ENCODE data around the gene CRKL. TPM values are rescaled to one million over a fixed set of nuclear protein-coding genes. Genes with fewer than 3 reads are reported as not detected.
"Not testable (repeated sequence)": the region's sequence is repeated elsewhere in the genome, so short reads cannot be mapped to it uniquely, and the experiment has no call there.

CRKL gene
- polyA plus RNA-seq, 1 of the 3 experiments (the other 2 are of a cell fraction), result 9.6 TPM

DNA sequence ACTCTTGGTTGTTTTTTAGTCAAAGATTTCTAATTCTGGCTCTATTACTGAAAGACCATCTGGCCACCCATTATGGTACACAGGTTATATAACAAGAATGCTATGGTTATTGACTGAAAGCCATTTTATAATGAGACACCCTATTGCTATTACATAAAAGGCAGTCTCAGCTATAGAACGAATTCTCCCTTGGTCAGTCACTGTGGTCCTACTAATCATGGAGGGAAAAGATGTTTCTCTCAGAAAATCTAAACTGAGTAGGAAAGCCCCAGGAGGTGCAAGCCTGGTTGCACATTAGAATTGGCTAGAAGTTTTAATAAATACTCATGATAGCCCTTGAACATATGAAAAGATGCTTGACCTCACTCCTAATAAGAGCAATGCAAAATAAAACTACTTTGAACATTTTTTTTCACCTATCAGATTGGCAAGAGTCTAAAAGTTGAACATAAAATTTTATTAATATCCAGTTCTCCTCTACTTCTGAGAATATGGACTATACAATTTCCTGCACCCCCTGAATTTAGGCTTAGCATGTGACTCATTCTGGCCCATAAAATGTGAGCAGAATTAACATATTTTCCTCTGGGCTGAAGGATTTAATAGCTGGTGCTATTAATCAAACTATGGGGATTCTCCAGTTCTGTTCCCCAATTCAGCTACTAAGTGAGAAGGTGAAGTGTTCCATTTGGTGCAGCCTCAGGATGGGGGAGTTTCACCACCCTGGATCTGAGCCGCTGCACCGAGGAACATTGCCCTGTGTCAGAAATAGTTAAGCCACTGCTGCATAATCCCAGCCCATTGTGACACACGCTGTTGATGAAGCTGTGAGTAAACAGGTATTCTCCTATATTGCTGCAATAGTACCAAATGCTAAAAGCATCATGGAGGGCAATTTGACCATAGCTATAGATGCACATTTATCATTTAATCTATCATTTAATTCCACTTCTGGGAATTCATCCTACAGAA lies 11.5 kb upstream of the CRKL start:
- no peaks in the 10 kb centered on the region for H3K79me2 ChIP-seq (ENCODE audit: insufficient read depth)
- H4K20me1 ChIP-seq (ENCODE audit: insufficient read depth), result no peaks in the 10 kb centered on the region
- no peaks in the 10 kb centered on the region for H3K9me2 ChIP-seq
- no peak overlapping the region for H2AFZ ChIP-seq (ENCODE audit: low read depth)
- WGBS (ENCODE audit: low lambda C conversion rate), result 90% methylated on average over 3 of the region's 4 CpGs
- no peak overlapping the region for H3K27ac ChIP-seq (ENCODE audit: low read depth in 2 of 2, low read length in 1 of 2)
- peaks cover 0 to 5% of the 10 kb centered on the region in 2 experiments; a peak in 2 of 4 replicates for H3K4me1 ChIP-seq (ENCODE audit: control insufficient read depth in 1 of 2, insufficient read depth in 2 of 2, low read depth in 1 of 2, low read length in 1 of 2)
- no peaks in the 10 kb centered on the region for H3K36me3 ChIP-seq (replicated peaks in 1 of 2; ENCODE audit: control insufficient read depth in 1 of 2, insufficient read depth in 2 of 2, low read length in 1 of 2)
- DNase-seq, result no peak
- no peak overlapping the region for H3K4me2 ChIP-seq
- no peak overlapping the region for H3K4me3 ChIP-seq (ENCODE audit: low read depth in 2 of 2, low read length in 1 of 2)
- ChIA-PET POLR2A (interaction anchor here (1.1 kb wide), 1 partner anchor 12 kb away, joined by 3 read pairs; the partner anchor contains the start of gene CRKL), CTCF (interaction anchor here (1.5 kb wide), 1 partner anchor 54 kb away, joined by 3 read pairs; no protein-coding TSS in a partner anchor)
- H3K9me3 ChIP-seq, result no peaks in the 10 kb centered on the region
- no peak overlapping the region for H3K9ac ChIP-seq
- TF ChIP-seq EZH2phosphoT487 (IDR thresholded peaks at IDR 0.05; ENCODE audit: borderline replicate concordance, low read depth), result no peak
- no peak for TF ChIP-seq YY1 (IDR thresholded peaks at IDR 0.05; ENCODE audit: low read depth)
- TF ChIP-seq EP300 (IDR thresholded peaks at IDR 0.05; ENCODE audit: borderline replicate concordance in 1 of 2, low read depth in 1 of 2, low read length in 1 of 2), result no peak
- TF ChIP-seq FOXJ3 (CRISPR knock-in tag; IDR thresholded peaks at IDR 0.05), result no peak
- TF ChIP-seq, protein P1, sequence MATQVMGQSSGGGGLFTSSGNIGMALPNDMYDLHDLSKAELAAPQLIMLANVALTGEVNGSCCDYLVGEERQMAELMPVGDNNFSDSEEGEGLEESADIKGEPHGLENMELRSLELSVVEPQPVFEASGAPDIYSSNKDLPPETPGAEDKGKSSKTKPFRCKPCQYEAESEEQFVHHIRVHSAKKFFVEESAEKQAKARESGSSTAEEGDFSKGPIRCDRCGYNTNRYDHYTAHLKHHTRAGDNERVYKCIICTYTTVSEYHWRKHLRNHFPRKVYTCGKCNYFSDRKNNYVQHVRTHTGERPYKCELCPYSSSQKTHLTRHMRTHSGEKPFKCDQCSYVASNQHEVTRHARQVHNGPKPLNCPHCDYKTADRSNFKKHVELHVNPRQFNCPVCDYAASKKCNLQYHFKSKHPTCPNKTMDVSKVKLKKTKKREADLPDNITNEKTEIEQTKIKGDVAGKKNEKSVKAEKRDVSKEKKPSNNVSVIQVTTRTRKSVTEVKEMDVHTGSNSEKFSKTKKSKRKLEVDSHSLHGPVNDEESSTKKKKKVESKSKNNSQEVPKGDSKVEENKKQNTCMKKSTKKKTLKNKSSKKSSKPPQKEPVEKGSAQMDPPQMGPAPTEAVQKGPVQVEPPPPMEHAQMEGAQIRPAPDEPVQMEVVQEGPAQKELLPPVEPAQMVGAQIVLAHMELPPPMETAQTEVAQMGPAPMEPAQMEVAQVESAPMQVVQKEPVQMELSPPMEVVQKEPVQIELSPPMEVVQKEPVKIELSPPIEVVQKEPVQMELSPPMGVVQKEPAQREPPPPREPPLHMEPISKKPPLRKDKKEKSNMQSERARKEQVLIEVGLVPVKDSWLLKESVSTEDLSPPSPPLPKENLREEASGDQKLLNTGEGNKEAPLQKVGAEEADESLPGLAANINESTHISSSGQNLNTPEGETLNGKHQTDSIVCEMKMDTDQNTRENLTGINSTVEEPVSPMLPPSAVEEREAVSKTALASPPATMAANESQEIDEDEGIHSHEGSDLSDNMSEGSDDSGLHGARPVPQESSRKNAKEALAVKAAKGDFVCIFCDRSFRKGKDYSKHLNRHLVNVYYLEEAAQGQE (IDR thresholded peaks at IDR 0.05; ENCODE audit: low read depth, low read length), result no peak
- H3K27me3 ChIP-seq (ENCODE audit: insufficient read depth), result no peaks in the 10 kb centered on the region
- H3F3A ChIP-seq (replicated peaks; ENCODE audit: insufficient read depth), result peaks cover 8% of the 10 kb centered on the region

DNA sequence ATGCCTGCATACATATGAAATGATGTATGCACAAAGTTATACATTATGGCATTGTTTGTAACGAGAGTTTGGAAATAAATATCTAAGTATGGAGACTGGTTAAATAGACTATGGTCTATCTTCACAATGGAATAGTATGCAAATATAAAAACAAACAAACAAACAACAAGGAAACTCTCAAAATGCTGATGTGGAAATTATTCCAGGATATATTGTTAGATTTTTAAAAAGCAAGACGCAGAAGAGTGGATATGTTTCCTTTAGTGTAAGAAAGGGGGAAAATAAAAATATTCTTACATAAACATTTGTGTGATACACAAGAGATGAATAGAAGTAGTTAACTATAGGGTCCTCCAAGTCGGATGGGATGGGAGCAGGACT lies 10.8 kb upstream of the CRKL start:
- H3K4me3 ChIP-seq (ENCODE audit: low read depth in 2 of 2, low read length in 1 of 2), result no peak overlapping the region
- H3K9me2 ChIP-seq, result no peaks in the 10 kb centered on the region
- H3K79me2 ChIP-seq (ENCODE audit: insufficient read depth), result no peaks in the 10 kb centered on the region
- no peak overlapping the region for H3K9ac ChIP-seq
- DNase-seq, result no peak
- H3K27me3 ChIP-seq (ENCODE audit: insufficient read depth), result no peaks in the 10 kb centered on the region
- no peaks in the 10 kb centered on the region for H4K20me1 ChIP-seq (ENCODE audit: insufficient read depth)
- CTCF ChIA-PET, result interaction anchor here (1.2 to 1.5 kb wide), 2 partner anchors 21 to 54 kb away, joined by 3 read pairs; no protein-coding TSS in a partner anchor
- H3K9me3 ChIP-seq, result no peaks in the 10 kb centered on the region
- no peaks in the 10 kb centered on the region for H3K36me3 ChIP-seq (replicated peaks in 1 of 2; ENCODE audit: control insufficient read depth in 1 of 2, insufficient read depth in 2 of 2, low read length in 1 of 2)
- POLR2A ChIA-PET, result interaction anchor here (1.1 kb wide), 1 partner anchor 11 kb away, joined by 3 read pairs; the partner anchor contains the start of gene CRKL
- no peak overlapping the region for H3K4me2 ChIP-seq
- peaks cover 0 to 5% of the 10 kb centered on the region in 2 experiments; a peak in 2 of 4 replicates for H3K4me1 ChIP-seq (ENCODE audit: control insufficient read depth in 1 of 2, insufficient read depth in 2 of 2, low read depth in 1 of 2, low read length in 1 of 2)
- peaks cover 8% of the 10 kb centered on the region for H3F3A ChIP-seq (replicated peaks; ENCODE audit: insufficient read depth)
- 75% methylated on average over 3 of the region's 3 CpGs for WGBS (ENCODE audit: low lambda C conversion rate)
- no peak overlapping the region for H2AFZ ChIP-seq (ENCODE audit: low read depth)
- H3K27ac ChIP-seq (ENCODE audit: low read depth in 2 of 2, low read length in 1 of 2), result no peak overlapping the region
- no peak for TF ChIP-seq TCF12 (IDR thresholded peaks at IDR 0.05)
- TF ChIP-seq, protein P2, sequence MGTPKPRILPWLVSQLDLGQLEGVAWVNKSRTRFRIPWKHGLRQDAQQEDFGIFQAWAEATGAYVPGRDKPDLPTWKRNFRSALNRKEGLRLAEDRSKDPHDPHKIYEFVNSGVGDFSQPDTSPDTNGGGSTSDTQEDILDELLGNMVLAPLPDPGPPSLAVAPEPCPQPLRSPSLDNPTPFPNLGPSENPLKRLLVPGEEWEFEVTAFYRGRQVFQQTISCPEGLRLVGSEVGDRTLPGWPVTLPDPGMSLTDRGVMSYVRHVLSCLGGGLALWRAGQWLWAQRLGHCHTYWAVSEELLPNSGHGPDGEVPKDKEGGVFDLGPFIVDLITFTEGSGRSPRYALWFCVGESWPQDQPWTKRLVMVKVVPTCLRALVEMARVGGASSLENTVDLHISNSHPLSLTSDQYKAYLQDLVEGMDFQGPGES (IDR thresholded peaks at IDR 0.05; ENCODE audit: low read depth, low read length), result no peak
- no peak for TF ChIP-seq RCOR1 (IDR thresholded peaks at IDR 0.05; ENCODE audit: low read length)
- TF ChIP-seq ELF1 (IDR thresholded peaks at IDR 0.05), result no peak
- no peak for TF ChIP-seq YY1 (IDR thresholded peaks at IDR 0.05; ENCODE audit: low read depth)
- no peak for TF ChIP-seq RAD21 (IDR thresholded peaks at IDR 0.05; ENCODE audit: low read length)

DNA sequence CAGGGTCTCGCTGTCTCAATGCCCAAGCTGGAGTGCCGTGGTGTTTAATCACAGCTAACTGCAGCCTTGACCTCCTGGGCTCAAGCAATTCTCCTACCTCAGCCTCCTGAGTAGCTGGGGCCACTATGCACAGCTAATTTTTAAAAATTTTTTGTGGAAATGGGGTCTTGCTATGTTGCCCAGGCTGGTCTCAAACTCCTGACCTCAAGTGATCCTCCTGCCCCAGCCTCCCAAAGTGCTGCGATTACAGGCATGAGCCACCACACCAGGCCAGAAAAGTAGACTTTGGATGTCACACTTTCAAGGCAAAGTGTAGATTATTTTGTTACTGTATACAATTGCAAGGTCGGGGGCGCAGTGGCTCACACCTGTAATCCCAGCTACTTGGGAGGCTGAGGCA lies 8.5 kb upstream of the CRKL start:
- H2AFZ ChIP-seq (ENCODE audit: low read depth); H3K9ac ChIP-seq; H3K4me2 ChIP-seq; H4K20me1 ChIP-seq (ENCODE audit: insufficient read depth); H3K4me1 ChIP-seq (ENCODE audit: control insufficient read depth in 1 of 2, insufficient read depth in 2 of 2, low read depth in 1 of 2, low read length in 1 of 2); POLR2A ChIA-PET; DNase-seq; H3K27ac ChIP-seq (ENCODE audit: low read depth in 2 of 2, low read length in 1 of 2); H3K9me3 ChIP-seq; H3K36me3 ChIP-seq (replicated peaks in 1 of 2; ENCODE audit: control insufficient read depth in 1 of 2, insufficient read depth in 2 of 2, low read length in 1 of 2); H3K4me3 ChIP-seq (ENCODE audit: low read depth in 2 of 2, low read length in 1 of 2); H3K9me2 ChIP-seq; H3K79me2 ChIP-seq (ENCODE audit: insufficient read depth); H3F3A ChIP-seq (replicated peaks; ENCODE audit: insufficient read depth); H3K27me3 ChIP-seq (ENCODE audit: insufficient read depth): not testable (repeated sequence)
- CTCF ChIA-PET, result interaction anchor here (0.9 to 1.5 kb wide), 2 partner anchors 8 to 23 kb away, joined by 3 to 6 read pairs; partner anchors contain the start of gene CRKL
- 88% methylated on average over 5 of the region's 5 CpGs for WGBS (ENCODE audit: low lambda C conversion rate)
